ENCODE data around the gene SLC10A2. TPM values are rescaled to one million over a fixed set of nuclear protein-coding genes. Genes with fewer than 3 reads are reported as not detected.

Gene SLC10A2
- polyA plus RNA-seq, 1 donor (not counting 4 experiments of a cell fraction or from before 2014, with no cell fraction given), result 0.39 TPM

GRCh38 chr13:103063376-103063775 is 2.8 kb downstream of the SLC10A2 start:
- no peak for TF ChIP-seq EZH2 (IDR thresholded peaks at IDR 0.05; ENCODE audit: low read length)
- Histone ChIP-seq H3K27ac (ENCODE audit: control insufficient read depth, insufficient read depth, low read length) (no peak overlapping the region), H3K9ac (ENCODE audit: control insufficient read depth, extremely low read depth, insufficient read depth, low read length) (no peak overlapping the region), H3K36me3 (ENCODE audit: control insufficient read depth in 2 of 2, extremely low read depth in 1 of 2, insufficient read depth in 2 of 2, low read length in 2 of 2) (no peaks in the 10 kb centered on the region), H3K4me1 (ENCODE audit: control insufficient read depth, extremely low read depth, insufficient read depth, low read length) (no peaks in the 10 kb centered on the region), H3K4me2 (ENCODE audit: control insufficient read depth, extremely low read depth, insufficient read depth, low read depth, low read length) (no peak overlapping the region), H2AFZ (ENCODE audit: control insufficient read depth, low read length) (no peak overlapping the region), H3K4me3 (ENCODE audit: control insufficient read depth in 2 of 3, extremely low read depth in 1 of 3, insufficient read depth in 2 of 3, low read depth in 1 of 3, low read length in 3 of 3) (no peak overlapping the region), H3K79me2 (ENCODE audit: control insufficient read depth, insufficient read depth, low read length) (no peaks in the 10 kb centered on the region), H3K9me3 (ENCODE audit: control insufficient read depth, low read depth, low read length) (no peaks in the 10 kb centered on the region), H3K27me3 (ENCODE audit: control insufficient read depth, extremely low read depth, insufficient read depth, low read length) (no peaks in the 10 kb centered on the region), H3K9me1 (ENCODE audit: control insufficient read depth, extremely low read depth, insufficient read depth, low read length) (no peaks in the 10 kb centered on the region), H4K20me1 (ENCODE audit: control insufficient read depth, extremely low read depth, insufficient read depth, low read length) (no peaks in the 10 kb centered on the region)
- FAIRE-seq, result no peak
- dilution Hi-C loops (cut with MboI; ENCODE audit: extremely low pct_ligation_motif_present, low sequenced_read_pairs), result no loop called here
- no peak for DNase-seq (ENCODE audit: low read depth, low spot score)

- no peak for DNase-seq (ENCODE audit: low read depth, low spot score)
- no peak overlapping the region for H3K4me2 ChIP-seq (ENCODE audit: control insufficient read depth, extremely low read depth, insufficient read depth, low read depth, low read length)
- no peaks in the 10 kb centered on the region for H3K27me3 ChIP-seq (ENCODE audit: control insufficient read depth, extremely low read depth, insufficient read depth, low read length)
- no peak overlapping the region for H3K4me3 ChIP-seq (ENCODE audit: control insufficient read depth in 2 of 3, extremely low read depth in 1 of 3, insufficient read depth in 2 of 3, low read depth in 1 of 3, low read length in 3 of 3)
- H2AFZ ChIP-seq (ENCODE audit: control insufficient read depth, low read length), result no peak overlapping the region
- H3K4me1 ChIP-seq (ENCODE audit: control insufficient read depth, extremely low read depth, insufficient read depth, low read length), result no peaks in the 10 kb centered on the region
- no peak for FAIRE-seq
- no peak overlapping the region for H3K27ac ChIP-seq (ENCODE audit: control insufficient read depth, insufficient read depth, low read length)
- no peaks in the 10 kb centered on the region for H3K9me1 ChIP-seq (ENCODE audit: control insufficient read depth, extremely low read depth, insufficient read depth, low read length)
- no peaks in the 10 kb centered on the region for H3K36me3 ChIP-seq (ENCODE audit: control insufficient read depth in 2 of 2, extremely low read depth in 1 of 2, insufficient read depth in 2 of 2, low read length in 2 of 2)
- dilution Hi-C loops (cut with MboI; ENCODE audit: extremely low pct_ligation_motif_present, low sequenced_read_pairs), result no loop called here
- H3K79me2 ChIP-seq (ENCODE audit: control insufficient read depth, insufficient read depth, low read length), result no peaks in the 10 kb centered on the region
- no peaks in the 10 kb centered on the region for H3K9me3 ChIP-seq (ENCODE audit: control insufficient read depth, low read depth, low read length)
- H4K20me1 ChIP-seq (ENCODE audit: control insufficient read depth, extremely low read depth, insufficient read depth, low read length), result no peaks in the 10 kb centered on the region
- no peak for TF ChIP-seq CTCF (optimal IDR thresholded peaks at IDR 0.05 in 1 of 3, IDR thresholded peaks at IDR 0.05 in 1 of 3, conservative IDR thresholded peaks at IDR 0.05 in 1 of 3; ENCODE audit: extremely low read depth in 1 of 3, insufficient read depth in 2 of 3, low read length in 3 of 3)
- no peak for TF ChIP-seq EZH2 (IDR thresholded peaks at IDR 0.05; ENCODE audit: low read length)
- no peak overlapping the region for H3K9ac ChIP-seq (ENCODE audit: control insufficient read depth, extremely low read depth, insufficient read depth, low read length)
Measured at GRCh38 chr13:103062079-103062478, 4.1 kb downstream of the SLC10A2 start.

GRCh38 chr13:103056008-103056407 is 10.2 kb downstream of the SLC10A2 start:
- H3K4me2 ChIP-seq (ENCODE audit: control insufficient read depth, extremely low read depth, insufficient read depth, low read depth, low read length), result no peak overlapping the region
- dilution Hi-C loops (cut with MboI; ENCODE audit: extremely low pct_ligation_motif_present, low sequenced_read_pairs), result no loop called here
- H3K9me3 ChIP-seq (ENCODE audit: control insufficient read depth, low read depth, low read length), result peaks cover 6% of the 10 kb centered on the region
- no peaks in the 10 kb centered on the region for H3K79me2 ChIP-seq (ENCODE audit: control insufficient read depth, insufficient read depth, low read length)
- H3K36me3 ChIP-seq (ENCODE audit: control insufficient read depth in 2 of 2, extremely low read depth in 1 of 2, insufficient read depth in 2 of 2, low read length in 2 of 2), result no peaks in the 10 kb centered on the region
- no peaks in the 10 kb centered on the region for H3K4me1 ChIP-seq (ENCODE audit: control insufficient read depth, extremely low read depth, insufficient read depth, low read length)
- no peaks in the 10 kb centered on the region for H3K27me3 ChIP-seq (ENCODE audit: control insufficient read depth, extremely low read depth, insufficient read depth, low read length)
- H4K20me1 ChIP-seq (ENCODE audit: control insufficient read depth, extremely low read depth, insufficient read depth, low read length), result no peaks in the 10 kb centered on the region
- TF ChIP-seq CTCF (optimal IDR thresholded peaks at IDR 0.05 in 1 of 3, IDR thresholded peaks at IDR 0.05 in 1 of 3, conservative IDR thresholded peaks at IDR 0.05 in 1 of 3; ENCODE audit: extremely low read depth in 1 of 3, insufficient read depth in 2 of 3, low read length in 3 of 3) (no peak), EZH2 (IDR thresholded peaks at IDR 0.05; ENCODE audit: low read length) (no peak)
- H3K4me3 ChIP-seq (ENCODE audit: control insufficient read depth in 2 of 3, extremely low read depth in 1 of 3, insufficient read depth in 2 of 3, low read depth in 1 of 3, low read length in 3 of 3), result no peak overlapping the region
- no peak overlapping the region for H3K9ac ChIP-seq (ENCODE audit: control insufficient read depth, extremely low read depth, insufficient read depth, low read length)
- FAIRE-seq (no peak), DNase-seq (ENCODE audit: low read depth, low spot score) (no peak)
- no peaks in the 10 kb centered on the region for H3K9me1 ChIP-seq (ENCODE audit: control insufficient read depth, extremely low read depth, insufficient read depth, low read length)
- H3K27ac ChIP-seq (ENCODE audit: control insufficient read depth, insufficient read depth, low read length), result no peak overlapping the region
- no peak overlapping the region for H2AFZ ChIP-seq (ENCODE audit: control insufficient read depth, low read length)

Measured in keratinocyte (primary cell).